DND-41 (cell line): Measurements from ENCODE around the gene EPN1.

Experiments used
- EZH2 ChIP-seq: IDR thresholded peaks from 3 replicates; pipeline ENCODE4 v1.6.1; 2012; ENCODE audit warnings: borderline replicate concordance, low read depth, mild to moderate bottlenecking, moderate library complexity, low read length, inconsistent platforms; ENCODE audit not compliant: severe bottlenecking
- TF ChIP-seq, protein P1 (sequence below): IDR thresholded peaks from 2 replicates; pipeline ENCODE4 v1.5.1; 2012; ENCODE audit warnings: borderline replicate concordance, low read length, moderate library complexity, mild to moderate bottlenecking; ENCODE audit not compliant: poor library complexity, severe bottlenecking; ENCODE audit errors: extremely low read depth

DNA sequence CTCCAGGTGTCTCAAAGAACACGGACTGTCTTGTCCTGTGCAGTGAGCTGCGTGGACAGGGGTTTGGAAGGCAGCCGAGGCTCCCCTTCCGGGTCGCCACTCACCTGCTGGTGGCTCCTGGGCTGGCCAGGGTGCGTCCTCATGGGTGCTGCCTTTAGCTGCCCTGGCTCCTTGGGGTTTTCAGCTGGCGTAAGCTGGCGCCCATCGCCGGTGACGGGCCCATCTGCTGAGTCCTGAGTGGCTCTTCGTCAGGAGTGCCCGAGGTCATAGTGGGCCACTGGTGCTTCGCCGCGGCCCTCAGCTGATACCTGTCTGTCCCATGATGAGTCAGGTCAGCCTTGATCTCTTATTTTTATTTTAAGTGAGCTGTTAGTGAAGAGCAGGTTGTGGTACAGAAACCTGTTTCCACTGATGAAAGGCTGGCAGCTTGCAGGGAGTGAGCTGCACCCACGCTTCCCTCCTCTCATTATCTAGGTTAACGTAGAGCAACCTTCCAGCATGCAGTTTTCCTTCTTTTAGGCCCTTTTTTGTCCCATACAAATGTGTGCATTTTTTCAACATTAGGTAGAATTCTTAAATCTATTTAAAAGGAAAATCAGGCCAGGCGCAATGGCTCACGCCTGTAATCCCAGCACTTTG, 18.4 kb downstream of the EPN1 start:
- TF ChIP-seq, protein P1, sequence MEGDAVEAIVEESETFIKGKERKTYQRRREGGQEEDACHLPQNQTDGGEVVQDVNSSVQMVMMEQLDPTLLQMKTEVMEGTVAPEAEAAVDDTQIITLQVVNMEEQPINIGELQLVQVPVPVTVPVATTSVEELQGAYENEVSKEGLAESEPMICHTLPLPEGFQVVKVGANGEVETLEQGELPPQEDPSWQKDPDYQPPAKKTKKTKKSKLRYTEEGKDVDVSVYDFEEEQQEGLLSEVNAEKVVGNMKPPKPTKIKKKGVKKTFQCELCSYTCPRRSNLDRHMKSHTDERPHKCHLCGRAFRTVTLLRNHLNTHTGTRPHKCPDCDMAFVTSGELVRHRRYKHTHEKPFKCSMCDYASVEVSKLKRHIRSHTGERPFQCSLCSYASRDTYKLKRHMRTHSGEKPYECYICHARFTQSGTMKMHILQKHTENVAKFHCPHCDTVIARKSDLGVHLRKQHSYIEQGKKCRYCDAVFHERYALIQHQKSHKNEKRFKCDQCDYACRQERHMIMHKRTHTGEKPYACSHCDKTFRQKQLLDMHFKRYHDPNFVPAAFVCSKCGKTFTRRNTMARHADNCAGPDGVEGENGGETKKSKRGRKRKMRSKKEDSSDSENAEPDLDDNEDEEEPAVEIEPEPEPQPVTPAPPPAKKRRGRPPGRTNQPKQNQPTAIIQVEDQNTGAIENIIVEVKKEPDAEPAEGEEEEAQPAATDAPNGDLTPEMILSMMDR: no peak
- no peak for TF ChIP-seq EZH2
